Testis (tissue), 2 donors: ENCODE results near the gene SCLY.
"Not testable (repeated sequence)": the region's sequence is repeated elsewhere in the genome, so short reads cannot be mapped to it uniquely, and the experiment has no call there.

Experiments
- POLR2A ChIP-seq: fragments of 450-650 bp; IDR thresholded peaks from one replicate; pipeline ENCODE4 v1.6.1; 2017; ENCODE audit warnings: antibody characterized with exemption, mild to moderate bottlenecking, moderate library complexity
- TF ChIP-seq, protein P1 (sequence below), 3 experiments: fragments of 450-650 bp in 2 of 3; fragments of 200-600 bp in 1 of 3; sonication (generic) in 1 of 3; IDR thresholded peaks; one replicate each; pipeline ENCODE4 v1.5.1; 2016 to 2019; ENCODE audit warnings: antibody characterized with exemption in 3 of 3, mild to moderate bottlenecking in 2 of 3, moderate library complexity in 1 of 3

DNA sequence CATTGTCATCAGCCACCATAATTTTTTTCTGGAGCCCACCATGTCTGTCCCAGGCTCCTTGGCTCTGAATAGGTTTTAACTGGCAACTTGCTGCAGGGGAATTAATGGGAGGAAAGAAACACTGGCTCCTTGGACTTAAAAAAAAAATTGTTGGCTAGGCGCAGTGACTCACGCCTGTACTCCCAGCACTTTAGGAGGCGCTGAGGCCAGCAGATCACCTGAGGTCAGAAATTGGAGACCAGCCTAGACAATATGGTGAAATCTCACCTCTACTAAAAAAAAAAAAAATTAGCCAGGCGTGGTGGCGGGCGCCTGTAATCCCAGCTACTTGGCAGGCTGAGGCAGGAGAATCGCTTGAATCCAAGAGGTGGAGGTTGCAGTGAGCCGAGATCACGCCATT, 26.8 kb upstream of the SCLY start:
- not testable (repeated sequence) for TF ChIP-seq POLR2A
- TF ChIP-seq, protein P1, sequence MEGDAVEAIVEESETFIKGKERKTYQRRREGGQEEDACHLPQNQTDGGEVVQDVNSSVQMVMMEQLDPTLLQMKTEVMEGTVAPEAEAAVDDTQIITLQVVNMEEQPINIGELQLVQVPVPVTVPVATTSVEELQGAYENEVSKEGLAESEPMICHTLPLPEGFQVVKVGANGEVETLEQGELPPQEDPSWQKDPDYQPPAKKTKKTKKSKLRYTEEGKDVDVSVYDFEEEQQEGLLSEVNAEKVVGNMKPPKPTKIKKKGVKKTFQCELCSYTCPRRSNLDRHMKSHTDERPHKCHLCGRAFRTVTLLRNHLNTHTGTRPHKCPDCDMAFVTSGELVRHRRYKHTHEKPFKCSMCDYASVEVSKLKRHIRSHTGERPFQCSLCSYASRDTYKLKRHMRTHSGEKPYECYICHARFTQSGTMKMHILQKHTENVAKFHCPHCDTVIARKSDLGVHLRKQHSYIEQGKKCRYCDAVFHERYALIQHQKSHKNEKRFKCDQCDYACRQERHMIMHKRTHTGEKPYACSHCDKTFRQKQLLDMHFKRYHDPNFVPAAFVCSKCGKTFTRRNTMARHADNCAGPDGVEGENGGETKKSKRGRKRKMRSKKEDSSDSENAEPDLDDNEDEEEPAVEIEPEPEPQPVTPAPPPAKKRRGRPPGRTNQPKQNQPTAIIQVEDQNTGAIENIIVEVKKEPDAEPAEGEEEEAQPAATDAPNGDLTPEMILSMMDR (IDR thresholded peaks at IDR 0.05), result not testable (repeated sequence)
